Calu3 (cell line): ENCODE measurements around the gene GLS. TPM values are rescaled to one million over a fixed set of nuclear protein-coding genes. Genes with fewer than 3 reads are reported as not detected.

ENCODE experiments used
- BruUV-seq: library from RNA; stranded (reverse); fragments of 400-500 nt; replicated peaks from 2 replicates; lab custom pipeline; 2021; lab: Mats Ljungman, UMichigan
- CTCF ChIA-PET: fragments of 300-600 bp; sonication (Branson Sonifier 250); formaldehyde crosslinking; loops from one replicate; lab custom pipeline; 2022; ENCODE audit warnings: antibody characterized with exemption; lab: Charles Lee
- DNase-seq: peaks from one replicate; pipeline ENCODE4 v3.0.0; 2022
- H3K27ac Mint-ChIP-seq: one replicate; pipeline ENCODE4 v1.8.0; 2022; ENCODE audit warnings: mixed read lengths; ENCODE audit not compliant: unreplicated experiment
- H3K27me3 Mint-ChIP-seq: one replicate; pipeline ENCODE4 v1.8.0; 2022; ENCODE audit warnings: mixed read lengths; ENCODE audit not compliant: unreplicated experiment
- H3K36me3 Mint-ChIP-seq: one replicate; pipeline ENCODE4 v1.8.0; 2022; ENCODE audit warnings: mild to moderate bottlenecking, moderate library complexity, mixed read lengths; ENCODE audit not compliant: insufficient read depth, unreplicated experiment
- H3K4me1 Mint-ChIP-seq: one replicate; pipeline ENCODE4 v1.8.0; 2022; ENCODE audit warnings: mild to moderate bottlenecking, low read depth, mixed read lengths; ENCODE audit not compliant: unreplicated experiment
- H3K4me3 Mint-ChIP-seq: one replicate; pipeline ENCODE4 v1.8.0; 2022; ENCODE audit warnings: mild to moderate bottlenecking, low read depth, moderate library complexity, mixed read lengths; ENCODE audit not compliant: unreplicated experiment
- H3K9me3 Mint-ChIP-seq: one replicate; pipeline ENCODE4 v1.8.0; 2022; ENCODE audit warnings: low read depth, mixed read lengths; ENCODE audit not compliant: unreplicated experiment
- CTCF ChIP-seq: fragments of 200-600 bp; IDR thresholded peaks from one replicate; pipeline ENCODE4 v1.8.0; 2022; ENCODE audit warnings: antibody characterized with exemption; ENCODE audit not compliant: unreplicated experiment
- intact Hi-C: fragments of 100-400 bp; cut with micrococcal nuclease; formaldehyde crosslinking; loops from one replicate; pipeline ENCODE4 v1.10.0; 2022; ENCODE audit not compliant: unreplicated experiment
- total RNA-seq: library from RNA; stranded (reverse); gene quantifications from 2 replicates; pipeline ENCODE4 v1.2.3, GENCODE V29; 2022

Gene GLS
- total RNA-seq, 1 experiment from 2014 or later, result 115 TPM

GRCh38 chr2:190987116-190987515 lies 106.5 kb downstream of the GLS start:
- intact Hi-C loops, result no loop called here
- CTCF ChIA-PET, result no interaction called here
- Mint-ChIP-seq H3K27ac (no peak overlapping the region), H3K4me3 (no peak overlapping the region), H3K4me1 (no peaks in the 10 kb centered on the region), H3K9me3 (no peaks in the 10 kb centered on the region), H3K36me3 (peaks cover 45% of the 10 kb centered on the region), H3K27me3 (no peaks in the 10 kb centered on the region)
- no peak for DNase-seq
- no TSS peak for BruUV-seq
- no peak for TF ChIP-seq CTCF

GRCh38 chr2:190987938-190988337 lies 107.3 kb downstream of the GLS start:
- TF ChIP-seq CTCF, result no peak
- no peaks in the 10 kb centered on the region for H3K9me3 Mint-ChIP-seq
- no peaks in the 10 kb centered on the region for H3K4me1 Mint-ChIP-seq
- H3K4me3 Mint-ChIP-seq, result no peak overlapping the region
- CTCF ChIA-PET, result no interaction called here
- no peak for DNase-seq
- no peak overlapping the region for H3K27ac Mint-ChIP-seq
- intact Hi-C loops, result no loop called here
- no peaks in the 10 kb centered on the region for H3K27me3 Mint-ChIP-seq
- H3K36me3 Mint-ChIP-seq, result peaks cover 43% of the 10 kb centered on the region
- BruUV-seq, result no TSS peak

GRCh38 chr2:190988910-190989309 lies 108.3 kb downstream of the GLS start:
- DNase-seq, result no peak
- no peak for TF ChIP-seq CTCF
- no TSS peak for BruUV-seq
- Mint-ChIP-seq H3K4me3 (no peak overlapping the region), H3K27me3 (no peaks in the 10 kb centered on the region), H3K36me3 (peaks cover 52% of the 10 kb centered on the region), H3K27ac (no peak overlapping the region), H3K4me1 (no peaks in the 10 kb centered on the region), H3K9me3 (no peaks in the 10 kb centered on the region)
- CTCF ChIA-PET, result no interaction called here
- intact Hi-C loops, result no loop called here

- BruUV-seq, result no TSS peak
- H3K27ac Mint-ChIP-seq, result no peak overlapping the region
- H3K36me3 Mint-ChIP-seq, result peaks cover 62% of the 10 kb centered on the region
- CTCF ChIA-PET, result no interaction called here
- no peak for TF ChIP-seq CTCF
- intact Hi-C loops, result no loop called here
- no peak for DNase-seq
- H3K9me3 Mint-ChIP-seq, result no peaks in the 10 kb centered on the region
- no peaks in the 10 kb centered on the region for H3K27me3 Mint-ChIP-seq
- no peaks in the 10 kb centered on the region for H3K4me1 Mint-ChIP-seq
- no peak overlapping the region for H3K4me3 Mint-ChIP-seq
These were observed 109.5 kb downstream of the GLS start for GRCh38 chr2:190990132-190990531.
